HEK293 (cell line): ENCODE measurements around the gene SERTAD2.
A peak's percentile ranks its signal among the peaks of the same experiment; 100 is the strongest.

Source experiments
- CTCF ChIA-PET: fragments of 350-600 bp; formaldehyde crosslinking; extraction: SDS; loops from one replicate; lab custom pipeline; 2021; ENCODE audit warnings: antibody characterized with exemption; lab: Yijun Ruan, JAX
- POLR2A ChIA-PET: fragments of 300-600 bp; formaldehyde crosslinking; extraction: SDS; loops from one replicate; lab custom pipeline; 2020; ENCODE audit warnings: antibody characterized with exemption, inconsistent platforms; lab: Yijun Ruan, JAX
- H3K27ac ChIP-seq: fragments of 200-500 bp; sonication (Bioruptor generic); 2 replicates; pipeline ENCODE4 v1.5.1; 2014; ENCODE audit warnings: low read depth, low read length, control low read depth, inconsistent platforms; ENCODE audit errors: extremely low read depth
- H3K36me3 ChIP-seq, 2 experiments: fragments of 200-500 bp in 1 of 2; sonication (Bioruptor generic) in 1 of 2; 1 replicate in 1 of 2; 2 replicates in 1 of 2; pipeline ENCODE4 v1.5.1; 2014 to 2017; ENCODE audit warnings: inconsistent platforms in 2 of 2, low read length in 2 of 2; ENCODE audit not compliant: control insufficient read depth in 2 of 2, insufficient read depth in 1 of 2
- H3K4me1 ChIP-seq: fragments of 200-500 bp; sonication (Bioruptor generic); 2 replicates; pipeline ENCODE4 v1.5.1; 2014; ENCODE audit warnings: mild to moderate bottlenecking, low read length, inconsistent platforms; ENCODE audit not compliant: control insufficient read depth, insufficient read depth
- H3K4me3 ChIP-seq: 2 replicates; pipeline ENCODE4 v1.5.1; 2011; ENCODE audit warnings: low read depth, mild to moderate bottlenecking, control low read depth, low read length, moderate library complexity
- H3K9me3 ChIP-seq: fragments of 200-500 bp; sonication (Bioruptor generic); 2 replicates; pipeline ENCODE4 v1.5.1; 2014; ENCODE audit warnings: low read depth, low read length, inconsistent platforms; ENCODE audit not compliant: control insufficient read depth, insufficient read depth
- KLF1 ChIP-seq: fragments of 450-650 bp; formaldehyde crosslinking; IDR thresholded peaks from 2 replicates; pipeline ENCODE4 v1.5.1; 2016; ENCODE audit warnings: missing biosample characterization, missing genetic modification characterization
- KLF8 ChIP-seq: fragments of 450-650 bp; formaldehyde crosslinking; IDR thresholded peaks from 2 replicates; pipeline ENCODE4 v1.5.1; 2016; ENCODE audit warnings: missing biosample characterization, missing genetic modification characterization
- ZBTB17 ChIP-seq: fragments of 450-650 bp; formaldehyde crosslinking; IDR thresholded peaks from 2 replicates; pipeline ENCODE4 v1.5.1; 2016; ENCODE audit warnings: missing biosample characterization, missing genetic modification characterization
- ZNF10 ChIP-seq: fragments of 450-650 bp; formaldehyde crosslinking; IDR thresholded peaks from 2 replicates; pipeline ENCODE4 v1.5.1; 2017; ENCODE audit warnings: missing biosample characterization, missing genetic modification characterization
- ZNF292 ChIP-seq: fragments of 450-650 bp; formaldehyde crosslinking; IDR thresholded peaks from 2 replicates; pipeline ENCODE4 v1.5.1; 2016; ENCODE audit warnings: low read depth, missing biosample characterization, missing genetic modification characterization, borderline replicate concordance
- ZNF324 ChIP-seq: fragments of 450-650 bp; formaldehyde crosslinking; IDR thresholded peaks from 2 replicates; pipeline ENCODE4 v1.5.1; 2016; ENCODE audit warnings: missing biosample characterization, missing genetic modification characterization
- ZNF335 ChIP-seq: fragments of 450-650 bp; formaldehyde crosslinking; conservative IDR thresholded peaks from 2 replicates; pipeline ENCODE4 v1.5.1; 2016; ENCODE audit warnings: missing biosample characterization, missing genetic modification characterization
- ZNF473 ChIP-seq: fragments of 450-650 bp; formaldehyde crosslinking; IDR thresholded peaks from 2 replicates; pipeline ENCODE4 v1.5.1; 2017; ENCODE audit warnings: missing biosample characterization, missing genetic modification characterization
- ZNF560 ChIP-seq: fragments of 450-650 bp; formaldehyde crosslinking; IDR thresholded peaks from 2 replicates; pipeline ENCODE4 v1.5.1; 2017; ENCODE audit warnings: missing biosample characterization, missing genetic modification characterization, borderline replicate concordance
- ZNF596 ChIP-seq: fragments of 450-650 bp; IDR thresholded peaks from 2 replicates; pipeline ENCODE4 v1.5.0; 2018; ENCODE audit warnings: missing biosample characterization, mild to moderate bottlenecking, missing genetic modification characterization, moderate library complexity
- ZNF776 ChIP-seq: fragments of 450-650 bp; formaldehyde crosslinking; IDR thresholded peaks from 2 replicates; pipeline ENCODE4 v1.5.0; 2017; ENCODE audit warnings: missing biosample characterization, missing genetic modification characterization, borderline replicate concordance
- ZNF785 ChIP-seq: fragments of 450-650 bp; formaldehyde crosslinking; IDR thresholded peaks from 2 replicates; pipeline ENCODE4 v1.5.1; 2016; ENCODE audit warnings: missing biosample characterization, missing genetic modification characterization
- ZSCAN23 ChIP-seq: fragments of 450-650 bp; formaldehyde crosslinking; IDR thresholded peaks from 2 replicates; pipeline ENCODE4 v1.5.1; 2016; ENCODE audit warnings: missing biosample characterization, missing genetic modification characterization
- TF ChIP-seq, protein P1 (sequence below): fragments of 450-650 bp; formaldehyde crosslinking; IDR thresholded peaks from 2 replicates; pipeline ENCODE4 v1.5.1; 2016; ENCODE audit warnings: missing biosample characterization, missing genetic modification characterization
- TF ChIP-seq, protein P2 (sequence below): fragments of 450-650 bp; formaldehyde crosslinking; optimal IDR thresholded peaks from 2 replicates; pipeline ENCODE3; 2016; ENCODE audit warnings: missing biosample characterization, mild to moderate bottlenecking, missing genetic modification characterization
- TF ChIP-seq, protein P3 (sequence below): fragments of 450-650 bp; formaldehyde crosslinking; IDR thresholded peaks from 2 replicates; pipeline ENCODE4 v1.5.1; 2016; ENCODE audit warnings: missing biosample characterization, missing genetic modification characterization

The SERTAD2 gene

DNA sequence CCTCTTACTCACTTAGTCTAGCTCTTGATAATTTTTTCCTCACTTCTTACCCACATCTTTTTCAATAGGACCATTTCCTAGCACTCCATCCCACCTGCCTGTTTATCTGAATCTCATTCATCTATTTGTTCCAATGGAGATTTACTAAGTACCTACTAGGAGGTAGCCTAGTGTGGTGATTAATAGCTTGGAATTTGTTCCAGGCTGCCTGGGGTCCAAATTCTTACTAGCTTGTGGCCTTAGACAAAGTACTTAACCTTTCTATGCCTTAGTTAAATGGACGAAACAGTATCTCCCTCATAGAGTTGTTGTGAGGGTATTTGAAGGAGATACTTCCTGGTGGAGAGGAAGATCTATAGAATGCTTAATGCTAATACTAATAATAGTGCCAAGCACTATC lies 42.9 kb upstream of the SERTAD2 start:
- ChIA-PET POLR2A (no interaction called here), CTCF (interaction anchor here (1.0 to 1.8 kb wide), 4 partner anchors 12 to 217 kb away, joined by 3 to 7 read pairs (median 4); no protein-coding TSS in a partner anchor)
- Histone ChIP-seq H3K36me3 (no peaks in the 10 kb centered on the region), H3K27ac (no peak overlapping the region), H3K4me1 (peaks cover 31% of the 10 kb centered on the region), H3K9me3 (no peaks in the 10 kb centered on the region), H3K4me3 (no peak overlapping the region)
- TF ChIP-seq, protein P1, sequence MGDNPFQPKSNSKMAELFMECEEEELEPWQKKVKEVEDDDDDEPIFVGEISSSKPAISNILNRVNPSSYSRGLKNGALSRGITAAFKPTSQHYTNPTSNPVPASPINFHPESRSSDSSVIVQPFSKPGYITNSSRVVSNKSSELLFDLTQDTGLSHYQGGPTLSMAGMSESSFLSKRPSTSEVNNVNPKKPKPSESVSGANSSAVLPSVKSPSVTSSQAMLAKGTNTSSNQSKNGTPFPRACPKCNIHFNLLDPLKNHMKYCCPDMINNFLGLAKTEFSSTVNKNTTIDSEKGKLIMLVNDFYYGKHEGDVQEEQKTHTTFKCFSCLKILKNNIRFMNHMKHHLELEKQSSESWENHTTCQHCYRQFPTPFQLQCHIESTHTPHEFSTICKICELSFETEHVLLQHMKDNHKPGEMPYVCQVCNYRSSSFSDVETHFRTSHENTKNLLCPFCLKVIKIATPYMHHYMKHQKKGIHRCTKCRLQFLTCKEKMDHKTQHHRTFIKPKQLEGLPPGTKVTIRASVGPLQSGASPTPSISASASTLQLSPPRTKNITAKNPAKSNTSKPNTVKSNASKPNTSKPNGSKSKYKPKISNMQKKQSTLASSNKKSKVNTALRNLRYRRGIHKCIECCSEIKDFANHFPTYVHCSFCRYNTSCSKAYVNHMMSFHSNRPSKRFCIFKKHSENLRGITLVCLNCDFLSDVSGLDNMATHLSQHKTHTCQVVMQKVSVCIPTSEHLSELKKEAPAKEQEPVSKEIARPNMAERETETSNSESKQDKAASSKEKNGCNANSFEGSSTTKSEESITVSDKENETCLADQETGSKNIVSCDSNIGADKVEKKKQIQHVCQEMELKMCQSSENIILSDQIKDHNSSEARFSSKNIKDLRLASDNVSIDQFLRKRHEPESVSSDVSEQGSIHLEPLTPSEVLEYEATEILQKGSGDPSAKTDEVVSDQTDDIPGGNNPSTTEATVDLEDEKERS (tag by site-specific recombination), result no peak
- TF ChIP-seq KLF8 (tag by site-specific recombination) (no peak), ZNF292 (tag by site-specific recombination) (no peak), KLF1 (tag by site-specific recombination) (no peak), ZSCAN23 (no peak), ZNF473 (tag by site-specific recombination) (no peak), ZNF335 (tag by site-specific recombination) (no peak), ZNF560 (no peak), ZNF324 (tag by site-specific recombination) (no peak), ZNF776 (tag by site-specific recombination) (no peak), ZNF785 (no peak)
- TF ChIP-seq, protein P2, sequence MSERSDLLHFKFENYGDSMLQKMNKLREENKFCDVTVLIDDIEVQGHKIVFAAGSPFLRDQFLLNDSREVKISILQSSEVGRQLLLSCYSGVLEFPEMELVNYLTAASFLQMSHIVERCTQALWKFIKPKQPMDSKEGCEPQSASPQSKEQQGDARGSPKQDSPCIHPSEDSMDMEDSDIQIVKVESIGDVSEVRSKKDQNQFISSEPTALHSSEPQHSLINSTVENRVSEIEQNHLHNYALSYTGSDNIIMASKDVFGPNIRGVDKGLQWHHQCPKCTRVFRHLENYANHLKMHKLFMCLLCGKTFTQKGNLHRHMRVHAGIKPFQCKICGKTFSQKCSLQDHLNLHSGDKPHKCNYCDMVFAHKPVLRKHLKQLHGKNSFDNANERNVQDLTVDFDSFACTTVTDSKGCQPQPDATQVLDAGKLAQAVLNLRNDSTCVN, result no peak

DNA sequence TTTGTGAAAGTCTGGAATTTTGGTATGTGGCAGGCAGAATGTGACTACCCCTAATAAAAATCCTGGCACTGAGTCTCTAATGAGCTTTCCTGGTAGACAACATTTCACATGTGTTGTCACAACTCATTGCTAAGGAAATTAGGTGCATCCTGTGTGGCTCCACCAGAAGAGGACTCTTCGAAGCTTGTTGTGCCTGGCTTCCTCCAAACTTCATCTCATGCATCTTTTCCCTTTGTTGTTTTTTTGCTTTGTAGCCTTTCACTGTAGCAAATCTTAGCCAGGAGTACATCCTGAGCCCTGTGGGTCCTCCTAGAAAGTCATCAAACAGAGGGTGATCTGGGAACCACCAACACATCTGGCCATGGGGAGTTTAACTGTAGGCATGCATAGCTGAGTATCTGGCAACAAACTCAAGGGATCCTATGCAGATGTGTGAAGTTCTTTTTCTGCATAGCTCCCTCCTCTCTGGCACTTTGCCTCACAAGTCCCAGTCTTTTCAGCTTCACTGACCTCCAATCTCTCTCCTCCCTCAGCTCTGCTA lies 42.1 kb upstream of the SERTAD2 start:
- no peak overlapping the region for H3K4me3 ChIP-seq
- ChIA-PET CTCF (interaction anchor here (0.7 to 1.8 kb wide), 4 partner anchors 13 to 173 kb away, joined by 3 to 7 read pairs (median 3); no protein-coding TSS in a partner anchor), POLR2A (no interaction called here)
- no peak overlapping the region for H3K27ac ChIP-seq
- no peaks in the 10 kb centered on the region for H3K9me3 ChIP-seq
- H3K36me3 ChIP-seq, result no peaks in the 10 kb centered on the region
- TF ChIP-seq ZBTB17 (tag by site-specific recombination), result peak; percentile 51; the same call in 1 of the 2 replicates
- TF ChIP-seq ZNF596, result no peak
- TF ChIP-seq, protein P3, sequence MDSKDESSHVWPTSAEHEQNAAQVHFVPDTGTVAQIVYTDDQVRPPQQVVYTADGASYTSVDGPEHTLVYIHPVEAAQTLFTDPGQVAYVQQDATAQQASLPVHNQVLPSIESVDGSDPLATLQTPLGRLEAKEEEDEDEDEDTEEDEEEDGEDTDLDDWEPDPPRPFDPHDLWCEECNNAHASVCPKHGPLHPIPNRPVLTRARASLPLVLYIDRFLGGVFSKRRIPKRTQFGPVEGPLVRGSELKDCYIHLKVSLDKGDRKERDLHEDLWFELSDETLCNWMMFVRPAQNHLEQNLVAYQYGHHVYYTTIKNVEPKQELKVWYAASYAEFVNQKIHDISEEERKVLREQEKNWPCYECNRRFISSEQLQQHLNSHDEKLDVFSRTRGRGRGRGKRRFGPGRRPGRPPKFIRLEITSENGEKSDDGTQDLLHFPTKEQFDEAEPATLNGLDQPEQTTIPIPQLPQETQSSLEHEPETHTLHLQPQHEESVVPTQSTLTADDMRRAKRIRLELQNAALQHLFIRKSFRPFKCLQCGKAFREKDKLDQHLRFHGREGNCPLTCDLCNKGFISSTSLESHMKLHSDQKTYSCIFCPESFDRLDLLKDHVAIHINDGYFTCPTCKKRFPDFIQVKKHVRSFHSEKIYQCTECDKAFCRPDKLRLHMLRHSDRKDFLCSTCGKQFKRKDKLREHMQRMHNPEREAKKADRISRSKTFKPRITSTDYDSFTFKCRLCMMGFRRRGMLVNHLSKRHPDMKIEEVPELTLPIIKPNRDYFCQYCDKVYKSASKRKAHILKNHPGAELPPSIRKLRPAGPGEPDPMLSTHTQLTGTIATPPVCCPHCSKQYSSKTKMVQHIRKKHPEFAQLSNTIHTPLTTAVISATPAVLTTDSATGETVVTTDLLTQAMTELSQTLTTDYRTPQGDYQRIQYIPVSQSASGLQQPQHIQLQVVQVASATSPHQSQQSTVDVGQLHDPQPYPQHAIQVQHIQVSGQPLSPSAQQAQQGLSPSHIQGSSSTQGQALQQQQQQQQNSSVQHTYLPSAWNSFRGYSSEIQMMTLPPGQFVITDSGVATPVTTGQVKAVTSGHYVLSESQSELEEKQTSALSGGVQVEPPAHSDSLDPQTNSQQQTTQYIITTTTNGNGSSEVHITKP, result peak; percentile 56
- TF ChIP-seq ZNF10 (tag by site-specific recombination), result no peak
- peaks cover 31% of the 10 kb centered on the region for H3K4me1 ChIP-seq
